ENCODE data around the gene SIRPA.

Gene SIRPA

DNA sequence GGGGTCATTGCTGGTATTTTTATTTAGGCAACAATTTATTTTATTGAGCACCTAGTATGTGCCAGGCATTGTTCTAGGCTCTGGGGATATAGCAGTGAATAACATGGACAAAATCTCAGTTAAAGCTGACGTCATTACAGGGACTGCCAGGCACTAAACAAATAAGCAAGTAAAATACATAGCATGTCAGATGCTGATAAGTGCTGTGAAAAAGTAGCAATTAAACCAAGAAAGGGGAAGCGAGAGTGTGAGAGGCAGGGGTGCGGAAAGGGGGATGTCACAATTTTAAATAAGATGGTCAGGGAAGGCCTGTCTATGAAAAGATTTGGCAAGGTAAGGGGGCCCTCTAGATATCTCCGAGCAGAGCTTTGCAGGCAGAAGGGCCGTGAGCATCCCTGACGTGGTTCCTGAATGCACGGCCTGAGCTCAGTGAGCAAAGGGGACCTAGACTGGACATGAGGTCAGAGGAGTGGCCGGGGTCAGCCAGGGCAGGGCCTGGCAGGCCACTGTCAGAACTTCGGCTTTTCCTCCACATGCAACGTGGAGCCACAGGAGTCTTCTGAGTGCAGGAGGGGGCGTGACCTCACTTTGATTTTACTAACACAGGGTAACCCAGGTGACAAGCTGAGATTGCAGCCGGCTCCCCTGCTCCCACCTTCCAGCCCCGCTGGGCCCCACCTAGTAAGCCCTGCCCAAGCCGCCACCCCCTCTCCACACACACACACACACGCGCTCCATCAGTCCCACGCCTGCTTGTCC lies 24.2 kb upstream of the SIRPA start:
- no peak for DNase-seq (ENCODE audit: low read depth)

DNA sequence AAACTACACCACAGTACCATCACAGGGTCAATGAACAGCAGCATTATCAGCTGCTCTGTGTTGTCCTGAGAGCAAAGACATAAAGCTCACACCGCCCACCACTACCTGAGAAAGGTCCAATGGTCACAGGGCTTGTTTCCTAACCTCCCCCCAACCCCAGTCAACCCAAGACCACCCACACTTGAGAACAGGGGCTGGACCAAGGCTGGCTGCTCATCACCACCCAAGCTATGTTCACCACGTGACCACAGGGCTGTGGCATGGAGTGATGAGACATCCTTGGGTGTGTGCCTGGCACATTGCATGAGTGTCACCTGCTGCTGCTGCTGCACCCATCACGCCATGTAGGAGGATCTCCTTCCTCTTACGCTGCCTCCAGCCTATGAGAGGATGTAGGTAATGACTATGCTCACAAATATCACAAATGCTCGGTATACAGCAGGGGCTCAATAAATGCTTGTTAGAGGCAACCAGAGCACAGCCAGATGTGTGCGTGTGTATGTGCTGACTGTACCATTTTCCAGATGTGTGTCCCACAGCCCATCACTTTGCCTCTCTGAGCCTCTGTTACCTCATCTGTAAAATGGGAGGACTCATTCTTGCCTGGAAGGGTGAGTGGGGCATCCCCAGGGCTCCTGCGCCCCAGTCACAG lies 23.3 kb upstream of the SIRPA start:
- DNase-seq (ENCODE audit: low read depth) = no peak

DNA sequence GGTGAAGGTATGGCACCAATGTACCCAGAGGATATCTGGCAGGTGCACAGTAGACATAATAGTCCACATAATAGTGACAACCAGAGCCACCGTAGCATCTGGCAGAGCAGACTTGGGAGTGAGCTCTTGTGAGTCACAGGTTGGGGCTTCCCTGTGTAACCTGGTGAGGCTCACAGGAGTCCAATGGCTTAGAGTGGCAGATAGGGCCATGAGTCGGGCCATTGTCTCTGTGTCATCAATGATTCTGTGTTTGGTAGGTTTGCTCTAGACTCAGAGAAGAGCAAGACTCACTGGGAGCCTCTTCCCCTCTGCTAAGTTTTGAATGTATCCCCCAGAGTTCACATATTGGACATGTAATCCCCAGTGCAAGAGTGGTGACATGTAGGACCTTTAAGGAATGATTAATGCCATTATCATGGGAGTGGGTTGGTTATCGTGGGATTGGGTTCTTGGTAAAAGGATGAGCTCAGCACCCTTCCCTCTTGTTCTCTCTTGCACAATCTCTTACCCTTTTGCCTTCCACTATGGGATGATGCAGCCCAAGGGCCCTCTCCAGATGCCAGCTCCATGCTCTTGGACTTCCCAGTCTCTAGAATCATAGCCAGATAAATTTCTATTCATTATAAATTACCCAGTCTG lies 22.6 kb upstream of the SIRPA start:
- no peak for DNase-seq (ENCODE audit: low read depth)

DNA sequence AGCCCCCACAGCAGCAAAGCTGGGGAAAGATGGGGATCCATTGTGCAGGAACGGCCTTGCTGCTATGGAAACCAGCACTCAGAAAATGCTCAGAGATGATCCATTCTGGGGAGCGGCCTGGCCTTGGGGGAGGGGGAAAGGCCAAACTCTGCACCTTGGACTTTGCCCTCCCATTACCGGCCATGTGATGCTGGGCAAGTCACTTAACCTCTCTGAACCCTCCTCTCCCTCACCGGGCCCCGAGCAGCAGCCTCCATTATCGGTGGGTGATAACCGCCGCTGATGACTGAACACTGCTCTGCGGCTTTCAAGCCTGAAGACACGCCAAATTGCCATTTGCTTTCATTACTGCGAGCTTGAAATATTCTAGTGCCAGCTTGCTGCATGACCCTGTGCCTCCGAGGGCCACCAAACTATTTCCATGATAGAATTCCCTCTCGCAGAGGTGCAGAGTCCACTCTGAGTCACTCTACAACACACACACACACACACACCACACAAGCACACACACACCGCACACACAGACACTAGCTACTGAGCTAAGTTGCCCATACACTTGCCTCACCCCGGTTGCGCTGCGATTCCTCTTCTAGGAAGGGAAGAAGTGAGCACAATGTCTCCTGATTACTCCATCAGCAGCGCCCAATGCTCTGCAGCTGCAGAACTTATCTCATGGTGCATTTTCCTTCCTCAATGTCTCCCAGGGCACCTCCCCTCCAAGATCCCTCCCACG lies 20.6 kb upstream of the SIRPA start:
- no peak for DNase-seq (ENCODE audit: low read depth)

DNA sequence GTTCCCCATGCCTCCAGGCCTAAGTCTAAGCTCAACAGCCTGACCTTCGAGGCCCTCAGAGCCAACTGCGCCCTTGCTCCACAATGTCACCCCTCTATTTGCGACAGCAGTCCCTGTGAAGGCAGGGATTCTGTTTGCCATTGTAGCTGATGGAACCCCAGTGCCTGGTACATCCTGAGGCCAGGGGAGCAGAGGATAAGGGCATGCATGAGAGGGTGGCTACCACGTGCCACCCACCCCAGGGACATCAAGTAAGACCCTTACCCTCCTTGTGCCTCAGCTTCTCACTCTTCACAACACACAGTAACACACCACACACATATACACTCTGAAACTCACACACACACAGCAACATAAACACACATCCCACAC lies 20.0 kb upstream of the SIRPA start:
- DNase-seq (ENCODE audit: low read depth) = no peak

DNA sequence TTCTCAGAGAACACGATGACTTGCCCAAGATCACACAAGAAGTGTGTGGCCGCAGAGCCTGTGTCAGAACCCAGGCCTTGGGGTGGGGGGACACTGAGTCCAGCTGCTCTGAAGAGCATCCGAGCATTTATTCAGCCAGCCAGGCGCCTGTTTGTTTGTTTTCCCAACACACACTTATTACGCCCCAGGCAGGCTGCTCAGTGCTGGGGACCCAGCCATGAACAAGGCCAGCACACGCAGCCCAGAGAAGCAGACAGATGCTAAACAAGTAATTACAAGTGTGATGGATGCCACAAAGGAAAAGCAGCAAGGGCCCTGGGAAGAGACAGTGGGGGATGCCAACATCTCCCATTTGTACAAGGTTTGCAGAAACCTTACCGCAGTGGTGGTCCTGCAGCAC lies 19.4 kb upstream of the SIRPA start:
- DNase-seq (ENCODE audit: low read depth) = no peak

DNA sequence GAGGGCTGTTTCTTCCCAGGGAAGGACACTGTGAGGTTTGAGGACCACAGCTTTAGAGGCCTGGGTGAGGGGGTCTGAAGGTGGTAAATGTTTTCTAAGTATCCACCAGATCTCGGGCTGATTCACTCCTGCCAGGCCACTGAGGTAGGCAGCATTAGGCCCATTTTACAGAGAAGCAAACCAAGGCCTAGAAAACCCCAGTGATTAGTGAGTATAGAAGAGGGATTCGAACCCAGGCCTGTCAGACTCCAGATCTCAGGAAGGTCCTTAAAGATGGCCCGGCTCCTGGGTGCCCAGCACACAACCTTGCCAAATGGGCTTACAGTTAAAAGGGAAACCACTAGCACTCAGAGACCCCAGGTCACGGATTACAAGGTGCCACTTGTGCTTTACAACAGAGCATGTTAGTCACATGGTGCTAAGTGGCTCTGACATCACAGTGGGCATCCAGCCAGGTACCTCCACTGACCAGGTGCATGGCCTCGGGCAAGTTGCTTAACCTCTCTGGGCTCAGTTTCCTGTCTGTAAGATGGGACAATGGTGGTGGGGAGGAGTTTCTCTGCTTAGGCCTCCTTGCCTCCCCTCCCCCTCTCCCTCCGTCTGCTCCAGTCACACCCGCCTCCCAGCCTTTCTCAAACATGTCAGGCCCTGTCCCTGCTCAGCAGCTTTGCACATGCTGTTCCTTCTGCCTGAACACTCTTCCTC lies 18.8 kb upstream of the SIRPA start:
- DNase-seq (ENCODE audit: low read depth) = no peak

DNA sequence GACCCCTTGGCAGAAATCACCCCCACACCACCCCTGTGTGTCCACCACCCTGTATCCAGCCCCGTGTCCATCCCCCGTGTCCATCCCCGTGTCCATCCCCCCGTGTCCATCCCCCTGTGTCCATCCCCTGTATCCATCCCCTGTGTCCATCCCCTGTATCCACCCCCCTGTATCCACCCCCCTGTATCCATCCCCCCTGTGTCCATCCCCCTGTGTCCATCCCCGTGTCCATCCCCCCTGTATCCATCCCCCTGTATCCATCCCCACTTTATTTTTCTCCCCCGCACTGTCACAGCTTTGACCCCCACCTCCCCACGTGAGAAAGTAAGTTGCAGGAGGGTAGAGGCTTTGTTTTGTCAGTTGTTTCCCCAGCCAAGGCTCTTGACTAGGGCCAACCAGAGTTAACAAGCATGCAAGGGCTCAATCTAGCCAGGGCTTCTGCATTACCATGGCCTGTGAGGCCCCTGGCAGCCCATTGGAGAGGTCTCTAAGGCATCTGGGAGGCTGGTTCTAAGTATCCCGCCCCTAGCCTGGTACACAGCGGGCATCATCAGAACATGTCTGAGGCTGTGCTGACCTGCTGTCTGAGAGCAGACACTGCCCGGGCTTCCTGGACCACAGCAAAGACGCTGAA lies 18.1 kb upstream of the SIRPA start:
- DNase-seq (ENCODE audit: low read depth) = no peak

DNA sequence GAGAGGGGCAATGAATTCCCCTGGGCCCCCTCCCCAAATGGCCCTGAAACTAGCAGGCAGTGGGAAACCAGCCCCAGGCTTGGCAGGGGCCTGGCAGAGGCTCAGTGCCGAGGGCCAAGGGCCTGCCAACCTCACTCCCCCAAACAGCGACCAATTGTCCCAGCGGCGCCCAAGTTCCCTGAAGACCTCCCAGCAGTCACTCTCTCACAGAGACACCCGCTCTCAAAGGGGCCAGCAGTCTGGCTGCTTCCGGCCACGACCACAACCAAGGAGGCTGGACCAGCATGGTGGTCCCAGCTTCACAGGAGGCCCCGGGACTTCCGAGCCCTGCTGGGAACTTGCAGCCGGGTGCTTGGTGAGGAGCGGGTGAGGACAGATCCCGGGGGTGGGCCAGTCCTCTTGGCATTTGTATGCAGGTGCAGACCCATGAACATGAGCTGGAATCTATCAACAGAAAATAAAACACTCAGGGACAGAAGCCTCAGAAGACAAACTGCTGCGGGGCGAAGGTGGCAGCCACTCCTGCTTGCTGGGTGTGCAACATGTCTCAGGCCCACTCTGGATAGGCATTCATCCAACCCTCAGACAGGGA lies 17.5 kb upstream of the SIRPA start:
- DNase-seq (ENCODE audit: low read depth) = no peak

DNA sequence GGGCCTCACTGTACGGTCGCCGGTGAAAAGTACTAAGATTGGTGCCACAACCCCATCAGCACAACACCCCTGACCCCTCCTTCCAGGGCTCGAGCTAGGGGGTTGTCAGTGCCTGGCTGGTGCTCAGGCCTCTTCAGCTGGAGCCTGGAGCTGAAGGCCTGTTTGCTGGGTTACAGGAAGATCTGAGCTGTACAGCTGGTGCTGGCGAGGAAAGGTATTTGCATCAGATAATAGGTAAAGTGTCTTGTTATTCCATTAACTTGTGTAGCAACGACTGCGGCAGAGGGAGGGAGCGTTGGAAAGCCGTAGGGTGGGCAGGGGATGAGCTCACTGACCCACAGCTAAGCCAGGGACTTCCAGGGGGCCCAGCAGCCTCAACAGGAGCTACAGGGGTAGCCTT lies 15.8 kb upstream of the SIRPA start:
- DNase-seq (ENCODE audit: low read depth) = no peak

DNA sequence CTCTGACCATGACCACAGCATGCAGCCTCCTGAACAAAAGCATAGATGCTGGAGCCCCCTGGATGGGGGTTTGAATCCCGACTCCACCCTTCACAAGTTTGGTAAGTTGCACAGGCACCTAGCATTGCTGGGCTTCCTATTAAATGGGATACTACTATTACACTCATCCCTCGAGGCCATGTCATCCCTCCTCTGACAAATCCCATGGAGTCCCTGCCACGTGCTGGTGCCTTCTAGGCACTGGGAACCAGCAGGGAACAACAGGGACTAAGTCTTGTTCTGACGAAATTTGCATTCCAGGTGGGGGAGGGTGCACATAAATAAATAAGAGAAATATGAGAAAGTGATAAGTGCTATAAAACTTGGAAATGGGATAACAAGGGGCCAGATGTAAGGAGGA lies 15.3 kb upstream of the SIRPA start:
- DNase-seq (ENCODE audit: low read depth) = no peak

DNA sequence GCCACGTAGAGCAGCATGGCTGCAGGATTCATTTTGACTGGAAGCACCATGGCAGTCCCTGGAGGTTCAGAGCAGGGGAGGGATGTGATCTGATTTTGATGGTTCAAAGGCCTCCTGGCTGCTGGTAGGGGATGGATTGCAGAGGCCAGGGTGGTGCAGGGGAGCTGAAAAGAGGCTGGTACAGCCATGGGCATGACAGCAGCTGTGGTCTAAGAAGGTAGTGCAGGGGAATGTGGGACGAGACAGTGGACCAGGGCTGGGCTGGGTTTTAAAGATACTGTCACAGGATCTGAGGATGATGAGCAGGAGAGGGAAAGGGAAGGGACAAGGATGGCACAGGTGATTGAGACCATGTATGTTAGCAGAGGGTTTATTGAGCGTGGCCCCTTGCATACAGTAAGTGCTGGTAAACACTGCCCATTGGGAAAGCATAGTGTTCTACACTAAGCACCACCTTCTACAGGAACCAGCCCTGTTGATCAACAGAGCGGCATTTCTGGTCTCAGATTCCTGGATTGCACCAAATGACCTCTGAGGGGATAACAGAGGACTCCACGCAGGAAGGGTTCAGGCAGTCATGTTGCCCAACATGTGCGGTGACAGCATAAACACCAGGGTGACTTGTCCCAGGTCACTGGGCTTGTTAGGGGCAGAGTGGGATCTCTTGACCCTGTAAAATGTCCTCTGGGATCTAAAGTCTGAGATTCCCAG lies 14.5 kb upstream of the SIRPA start:
- no peak for DNase-seq (ENCODE audit: low read depth)

DNA sequence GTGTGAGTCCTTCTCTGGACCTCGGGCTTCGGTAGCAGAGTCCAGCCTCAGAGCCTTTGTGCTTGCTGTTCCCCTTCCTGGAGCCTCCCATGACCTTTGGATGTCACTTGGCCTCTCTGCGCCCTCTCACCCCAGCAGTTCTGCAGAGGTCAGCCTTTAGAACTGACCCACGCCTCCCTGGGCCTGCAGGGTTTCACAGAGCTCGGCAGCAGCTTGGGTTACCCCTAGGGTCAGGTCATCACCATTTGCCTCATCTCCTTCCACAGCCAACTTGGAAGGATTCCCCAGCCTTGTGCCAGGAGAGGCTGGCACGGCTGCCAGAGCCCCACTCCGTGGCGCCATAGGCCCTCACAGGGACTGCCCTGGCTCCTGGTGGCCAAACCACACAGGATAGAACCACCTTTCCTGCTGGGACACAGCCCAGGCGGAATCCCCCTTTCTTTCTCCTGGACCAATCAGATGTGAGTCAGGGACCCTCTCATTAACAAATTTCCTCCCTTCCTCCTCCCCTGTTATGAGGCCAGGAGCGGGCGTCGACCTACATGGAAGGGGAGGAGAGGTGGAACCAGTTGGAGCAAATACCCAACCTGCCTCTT lies 13.9 kb upstream of the SIRPA start:
- no peak for DNase-seq (ENCODE audit: low read depth)

DNA sequence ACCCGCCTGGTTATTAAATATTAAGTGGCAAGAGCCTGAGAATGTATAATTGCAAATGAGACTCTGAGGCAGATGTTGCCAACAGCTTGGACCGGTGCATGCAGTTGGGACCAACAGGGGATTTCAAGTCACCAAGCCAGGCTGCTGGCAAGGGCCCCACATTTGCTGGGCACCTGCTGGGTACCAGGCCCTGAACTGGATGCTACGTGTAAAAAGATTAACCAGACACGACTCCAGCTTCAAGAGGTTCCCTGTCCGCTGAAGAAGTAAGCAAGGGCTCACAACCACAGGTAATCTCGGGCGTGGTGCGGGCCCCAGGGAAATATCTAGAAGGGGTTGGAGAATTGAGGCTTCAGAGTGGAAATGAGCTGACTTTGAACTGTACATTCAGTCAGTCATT lies 13.2 kb upstream of the SIRPA start:
- DNase-seq (ENCODE audit: low read depth) = no peak

DNA sequence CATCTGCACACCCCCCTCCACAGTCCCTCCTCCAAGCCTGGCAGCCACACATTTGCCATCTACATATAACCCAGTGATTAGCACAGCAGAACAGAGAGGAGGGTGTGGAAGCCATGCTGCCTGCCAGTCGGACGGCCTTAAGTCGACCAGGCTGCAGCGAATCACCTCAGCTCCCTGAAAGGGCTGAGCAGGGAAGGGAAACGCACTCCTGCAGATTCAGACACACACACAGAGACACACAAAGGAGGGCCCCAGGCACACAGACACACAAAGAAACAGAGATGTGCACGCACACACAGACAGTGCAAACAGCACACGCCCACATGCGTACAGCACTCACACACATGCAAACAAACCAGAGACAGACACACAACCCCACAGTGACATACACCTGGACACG lies 11.2 kb upstream of the SIRPA start:
- no peak for DNase-seq (ENCODE audit: low read depth)

DNA sequence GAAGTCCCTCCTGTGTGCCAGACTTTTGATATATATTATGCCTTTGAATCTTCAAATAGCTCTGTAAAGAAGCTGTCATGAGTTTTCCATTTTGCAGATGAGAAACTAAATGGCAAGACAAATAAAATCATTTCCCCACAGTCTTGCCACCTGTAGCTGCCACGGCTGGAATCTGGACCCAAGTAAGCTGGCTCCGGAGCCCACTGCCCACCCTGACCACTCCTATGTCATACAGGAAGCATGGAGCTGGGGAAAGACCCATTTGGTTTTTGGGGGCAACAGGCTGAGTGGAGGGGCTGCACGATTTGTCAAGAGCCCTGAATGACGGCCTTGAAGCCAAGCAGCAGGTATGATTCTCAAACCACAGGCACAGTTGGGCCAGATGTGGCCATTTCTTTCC lies 10.0 kb upstream of the SIRPA start:
- DNase-seq (ENCODE audit: low read depth) = no peak

DNA sequence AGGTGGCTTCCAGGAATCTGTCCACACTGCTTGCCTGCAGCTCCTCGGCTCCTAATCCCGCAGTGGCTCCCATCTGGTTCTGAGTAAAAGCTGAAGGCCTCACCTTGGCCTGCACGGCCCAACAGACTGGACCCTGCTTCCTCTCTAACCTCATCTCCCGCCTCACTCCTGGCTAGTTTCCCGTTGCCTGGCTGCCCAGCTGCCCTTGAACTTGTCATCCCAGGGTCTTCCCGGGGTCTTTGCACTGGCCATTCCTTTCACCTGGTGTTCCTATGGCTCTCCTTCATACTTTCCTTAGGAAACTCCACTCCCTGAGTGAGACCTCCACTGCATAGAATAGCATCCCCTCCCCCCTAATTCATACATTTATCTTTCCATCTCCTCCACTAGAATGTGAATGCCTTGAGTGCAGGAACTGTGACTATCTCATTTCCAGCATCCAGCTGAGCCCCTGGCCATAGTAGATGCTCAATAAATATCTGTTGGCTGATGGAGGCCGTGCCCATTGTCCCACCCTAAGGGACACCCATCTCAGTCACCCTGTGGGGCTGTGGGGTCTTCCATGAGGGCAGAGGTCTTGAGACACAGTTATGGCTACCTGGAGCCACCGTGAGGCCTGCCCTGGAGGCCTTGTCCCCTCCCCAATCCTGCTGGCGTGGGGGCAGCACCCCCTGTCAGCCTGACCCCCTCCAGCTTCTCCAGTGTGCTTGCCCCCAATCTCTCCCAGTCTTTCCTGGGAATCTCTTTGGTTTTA lies 9.1 kb upstream of the SIRPA start:
- no peak for DNase-seq (ENCODE audit: low read depth)

DNA sequence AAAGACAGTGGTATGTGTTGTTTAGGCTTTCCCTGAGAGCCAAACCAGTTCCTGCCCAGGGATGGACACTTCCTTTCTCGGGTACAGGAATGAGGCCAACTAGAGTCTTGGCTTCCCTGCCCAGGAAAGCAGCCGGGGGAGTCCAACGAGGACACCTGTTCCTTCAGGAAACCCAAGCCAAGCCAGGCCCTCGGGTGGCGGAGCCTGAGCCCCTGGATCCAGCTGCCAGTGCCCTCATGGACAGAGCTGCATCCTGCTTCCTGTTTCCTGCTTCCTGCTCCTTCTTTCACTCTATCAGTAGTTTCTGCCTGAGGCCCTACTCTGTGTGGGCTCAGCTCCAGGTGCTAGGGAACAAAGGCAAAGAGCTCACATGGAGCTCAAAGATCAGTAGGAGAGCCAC lies 7.9 kb upstream of the SIRPA start:
- DNase-seq (ENCODE audit: low read depth) = no peak

DNA sequence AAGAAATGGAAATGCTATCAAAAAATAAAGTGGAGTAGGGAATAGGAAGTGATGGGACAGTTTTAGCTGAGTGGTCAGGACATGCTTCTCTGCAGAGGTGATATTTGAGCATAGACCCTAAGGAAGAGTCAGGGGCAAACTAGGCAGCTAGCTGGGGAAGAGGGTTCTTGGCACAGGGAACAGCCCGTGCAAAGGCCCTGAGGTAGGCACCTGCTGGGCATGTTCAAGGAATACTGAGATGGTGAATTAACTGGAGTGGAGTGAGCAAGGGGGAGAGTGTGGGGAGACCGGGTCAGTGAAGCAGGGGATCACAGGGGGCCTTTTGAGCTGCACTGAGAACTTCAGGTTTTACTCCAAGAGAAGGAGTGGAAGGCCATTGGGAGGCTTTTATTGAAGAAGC lies 7.5 kb upstream of the SIRPA start:
- no peak for DNase-seq (ENCODE audit: low read depth)
